Activated T-cell treated with anti-CD3 and anti-CD28 coated beads, Interleukin-2, amount 50 U/mL, for 72 hours (primary cell): ENCODE results near the gene CASQ2. TPM values are rescaled to one million over a fixed set of nuclear protein-coding genes. Genes with fewer than 3 reads are reported as not detected.

Experiments used
- ATAC-seq, 2 donors: fragments of 150-1000 bp; cut with Tn5 transposase; replicated peaks in 1 of 2; 2 replicates each; pipeline ENCODE4 v1.10.0; 2021; ENCODE audit warnings: moderate library complexity in 2 of 2, mild to moderate bottlenecking in 1 of 2
- DNase-seq, 2 donors: peaks; one replicate each; pipeline ENCODE4 v3.0.0; 2021 to 2022; ENCODE audit warnings: mixed read lengths in 1 of 2
- H3K27ac Mint-ChIP-seq: one replicate; pipeline ENCODE4 v1.8.0; 2022; ENCODE audit warnings: mild to moderate bottlenecking, moderate library complexity, mixed read lengths
- H3K27me3 Mint-ChIP-seq: one replicate; pipeline ENCODE4 v1.8.0; 2022; ENCODE audit warnings: low read depth, mixed read lengths
- H3K36me3 Mint-ChIP-seq, 2 donors: one replicate each; pipeline ENCODE4 v1.8.0; 2022; ENCODE audit warnings: mixed read lengths in 2 of 2, mild to moderate bottlenecking in 1 of 2; ENCODE audit not compliant: insufficient read depth in 2 of 2
- H3K4me1 Mint-ChIP-seq: one replicate; pipeline ENCODE4 v1.8.0; 2022; ENCODE audit warnings: low read depth, mixed read lengths
- H3K4me3 Mint-ChIP-seq, 2 donors: one replicate each; pipeline ENCODE4 v1.8.0; 2022; ENCODE audit warnings: mild to moderate bottlenecking in 2 of 2, mixed read lengths in 2 of 2, moderate library complexity in 2 of 2
- H3K9me3 Mint-ChIP-seq, 2 donors: one replicate each; pipeline ENCODE4 v1.8.0; 2022; ENCODE audit warnings: mixed read lengths in 2 of 2
- total RNA-seq, 2 donors: library from RNA; stranded (reverse); gene quantifications; one replicate each; pipeline ENCODE4 v1.2.3, GENCODE V29; 2022

Gene CASQ2
- total RNA-seq, 2 donors from 2014 or later: not detected

DNA sequence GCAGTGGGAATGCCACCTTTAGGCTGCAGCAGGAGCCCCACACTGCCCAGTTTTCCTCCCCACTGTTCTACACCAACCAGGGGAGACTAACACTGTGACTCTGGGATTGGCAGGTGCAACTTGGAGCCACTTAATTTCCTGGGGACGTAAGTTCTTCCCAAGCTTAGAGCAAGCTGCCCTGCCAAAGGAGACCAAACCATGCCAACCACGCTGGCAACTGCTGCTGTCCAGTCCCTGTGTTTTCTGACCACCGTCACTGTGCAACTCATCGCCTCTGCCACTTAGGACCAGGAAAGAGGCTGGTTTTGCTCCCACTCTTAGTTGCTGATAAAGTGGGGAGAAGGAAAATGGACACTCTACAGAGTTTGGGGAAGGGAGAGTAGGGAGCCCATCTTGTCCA lies 76.3 kb downstream of the CASQ2 start:
- no peak for DNase-seq
- H3K36me3 Mint-ChIP-seq: no peaks in the 10 kb centered on the region
- no peaks in the 10 kb centered on the region for H3K9me3 Mint-ChIP-seq
- H3K4me3 Mint-ChIP-seq: no peak overlapping the region
- ATAC-seq: no peak
- H3K27ac Mint-ChIP-seq: no peak overlapping the region
- no peaks in the 10 kb centered on the region for H3K4me1 Mint-ChIP-seq
- no peaks in the 10 kb centered on the region for H3K27me3 Mint-ChIP-seq

DNA sequence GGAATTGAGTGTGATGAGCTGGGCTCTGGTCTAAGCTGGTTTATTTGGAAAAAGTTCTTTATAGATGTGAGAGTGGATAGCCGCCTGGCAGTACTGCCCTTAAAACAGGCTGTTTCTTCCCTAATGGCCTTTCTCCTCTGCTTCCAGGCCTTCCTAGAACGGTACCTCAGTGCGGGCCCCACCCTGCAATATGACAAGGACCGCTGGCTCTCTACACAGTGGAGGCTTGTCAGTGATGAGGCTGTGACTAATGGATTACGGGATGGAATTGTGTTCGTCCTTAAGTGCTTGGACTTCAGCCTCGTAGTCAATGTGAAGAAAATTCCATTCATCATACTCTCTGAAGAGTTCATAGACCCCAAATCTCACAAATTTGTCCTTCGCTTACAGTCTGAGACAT lies 77.5 kb downstream of the CASQ2 start:
- no peak for DNase-seq
- H3K4me1 Mint-ChIP-seq: no peaks in the 10 kb centered on the region
- no peak for ATAC-seq
- no peak overlapping the region for H3K27ac Mint-ChIP-seq
- H3K9me3 Mint-ChIP-seq: no peaks in the 10 kb centered on the region
- H3K27me3 Mint-ChIP-seq: no peaks in the 10 kb centered on the region
- H3K36me3 Mint-ChIP-seq: no peaks in the 10 kb centered on the region
- no peak overlapping the region for H3K4me3 Mint-ChIP-seq

GRCh38 chr1:115687744-115688143 lies 80.8 kb downstream of the CASQ2 start:
- no peak for ATAC-seq
- H3K9me3 Mint-ChIP-seq: no peaks in the 10 kb centered on the region
- no peak overlapping the region for H3K27ac Mint-ChIP-seq
- peaks cover 0 to 2% of the 10 kb centered on the region in 2 donors for H3K36me3 Mint-ChIP-seq
- no peak for DNase-seq
- H3K27me3 Mint-ChIP-seq: no peaks in the 10 kb centered on the region
- H3K4me3 Mint-ChIP-seq: no peak overlapping the region
- H3K4me1 Mint-ChIP-seq: no peaks in the 10 kb centered on the region

DNA sequence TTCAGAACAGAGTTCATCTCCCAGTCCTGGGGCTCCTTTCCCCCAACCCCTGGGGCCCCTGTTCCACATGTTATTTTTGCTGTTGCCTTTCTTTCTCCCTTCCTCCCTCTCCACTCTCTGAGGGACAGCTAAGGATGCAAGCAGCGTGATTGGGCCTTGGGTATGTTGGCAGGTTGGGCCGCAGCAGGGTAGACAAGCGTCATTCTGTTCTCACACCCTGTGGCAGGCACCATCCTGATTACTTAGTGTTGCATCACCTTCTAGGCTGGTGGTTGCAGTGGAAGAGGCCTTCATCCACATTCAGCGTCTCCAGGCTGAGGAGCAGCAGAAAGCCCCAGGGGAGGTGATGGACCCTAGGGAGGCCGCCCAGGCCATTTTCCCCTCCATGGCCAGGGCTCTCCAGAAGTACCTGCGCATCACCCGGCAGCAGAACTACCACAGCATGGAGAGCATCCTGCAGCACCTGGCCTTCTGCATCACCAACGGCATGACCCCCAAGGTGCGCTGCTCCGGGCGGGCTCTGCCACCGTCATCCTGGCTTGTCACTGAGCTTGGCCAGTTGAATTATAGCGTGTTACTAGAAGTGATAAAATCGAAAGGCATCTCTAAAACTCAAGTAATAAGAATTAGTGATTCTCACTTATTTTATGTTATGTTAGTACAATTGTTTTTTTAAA lies 83.3 kb downstream of the CASQ2 start:
- peak overlapping the region; percentile 28 for H3K27ac Mint-ChIP-seq

DNA sequence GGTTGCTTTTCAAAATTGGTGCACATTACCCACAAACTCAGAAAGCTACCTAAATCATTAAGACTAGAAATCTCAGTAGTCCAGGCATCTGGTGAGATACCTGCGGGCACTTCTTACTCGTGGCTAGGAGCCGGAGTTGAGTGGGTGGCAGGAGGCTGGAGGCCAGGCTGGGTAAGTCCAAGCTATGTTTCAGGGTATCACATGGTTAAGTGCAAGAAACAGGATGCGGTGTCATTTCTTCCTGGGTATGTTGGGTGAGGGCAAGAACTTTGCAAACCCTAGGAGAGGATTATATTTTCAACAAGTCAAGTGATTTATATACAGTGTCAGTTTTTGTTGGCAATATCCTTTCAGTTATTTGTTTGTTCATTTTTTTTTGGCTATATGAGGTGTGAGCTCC lies 85.7 kb downstream of the CASQ2 start:
- Mint-ChIP-seq H3K36me3 (peaks cover 0 to 2% of the 10 kb centered on the region in 2 donors), H3K4me1 (no peaks in the 10 kb centered on the region), H3K27me3 (no peaks in the 10 kb centered on the region), H3K9me3 (no peaks in the 10 kb centered on the region), H3K4me3 (no peak overlapping the region), H3K27ac (no peak overlapping the region)
- no peak for DNase-seq
- peak in 1 of 2 donors; percentile 35 for ATAC-seq

More for the DNA sequence above, 83.3 kb downstream of the CASQ2 start:
- Mint-ChIP-seq H3K9me3 (no peaks in the 10 kb centered on the region), H3K27me3 (no peaks in the 10 kb centered on the region), H3K4me3 (no peak overlapping the region), H3K4me1 (no peaks in the 10 kb centered on the region), H3K36me3 (peaks cover 0 to 2% of the 10 kb centered on the region in 2 donors)
- ATAC-seq (peak; percentile 37 to 47), DNase-seq (no peak)

DNA sequence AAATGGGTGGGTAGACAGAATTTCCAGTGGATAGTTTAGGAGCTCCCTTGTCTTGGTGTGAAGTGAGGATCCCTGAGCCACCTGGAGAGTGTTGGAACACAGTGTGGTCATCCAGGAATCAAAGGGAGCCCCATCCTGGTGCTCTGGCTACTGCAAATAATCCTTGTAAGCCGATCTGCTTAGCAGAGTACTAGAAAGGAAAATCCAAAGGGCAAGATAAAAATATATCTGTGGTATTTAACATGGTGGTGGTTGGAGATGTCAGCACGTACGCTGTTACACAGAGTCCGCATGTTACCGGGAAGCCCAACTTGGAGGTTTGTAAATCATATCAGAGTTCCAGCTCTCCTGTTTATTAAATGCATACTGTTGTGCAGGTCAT lies 87.8 kb downstream of the CASQ2 start:
- DNase-seq (no peak), ATAC-seq (no peak)
- H3K9me3 Mint-ChIP-seq: no peaks in the 10 kb centered on the region
- no peaks in the 10 kb centered on the region for H3K4me1 Mint-ChIP-seq
- H3K4me3 Mint-ChIP-seq: no peak overlapping the region
- H3K27ac Mint-ChIP-seq: no peak overlapping the region
- no peaks in the 10 kb centered on the region for H3K27me3 Mint-ChIP-seq
- H3K36me3 Mint-ChIP-seq: peaks cover 0 to 2% of the 10 kb centered on the region in 2 donors

DNA sequence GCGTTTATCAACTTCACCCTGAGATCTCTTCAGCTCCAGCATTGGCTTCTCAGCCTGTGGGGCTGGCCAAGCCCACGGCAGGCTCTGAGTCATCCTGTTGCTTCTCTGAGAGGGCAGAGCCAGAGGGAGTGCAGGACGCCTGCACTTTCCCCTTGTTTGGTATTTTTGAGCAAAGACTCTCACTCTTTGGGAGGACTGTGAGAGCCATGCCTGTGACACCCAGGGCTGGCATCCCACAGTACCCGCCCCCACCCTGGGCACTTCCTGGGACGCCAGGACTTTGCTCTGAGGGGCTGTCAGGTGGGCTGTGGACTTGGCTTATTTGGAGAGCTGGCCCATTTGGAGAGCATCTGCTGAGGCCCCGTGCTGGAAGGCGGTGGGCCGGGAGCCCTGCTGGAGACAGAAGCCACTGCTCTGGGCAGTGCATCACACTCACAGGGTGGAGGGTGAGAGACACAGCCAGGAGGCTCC lies 89.3 kb downstream of the CASQ2 start:
- no peak overlapping the region for H3K27ac Mint-ChIP-seq
- H3K36me3 Mint-ChIP-seq: no peaks in the 10 kb centered on the region
- no peaks in the 10 kb centered on the region for H3K9me3 Mint-ChIP-seq
- no peaks in the 10 kb centered on the region for H3K27me3 Mint-ChIP-seq
- H3K4me3 Mint-ChIP-seq: no peak overlapping the region
- DNase-seq (no peak), ATAC-seq (no peak)
- H3K4me1 Mint-ChIP-seq: no peaks in the 10 kb centered on the region

- H3K4me3 Mint-ChIP-seq: no peak overlapping the region
- no peaks in the 10 kb centered on the region for H3K36me3 Mint-ChIP-seq
- DNase-seq (no peak), ATAC-seq (no peak)
- no peaks in the 10 kb centered on the region for H3K9me3 Mint-ChIP-seq
- H3K4me1 Mint-ChIP-seq: no peaks in the 10 kb centered on the region
- no peak overlapping the region for H3K27ac Mint-ChIP-seq
- no peaks in the 10 kb centered on the region for H3K27me3 Mint-ChIP-seq
Observed at GRCh38 chr1:115678141-115678540, 90.4 kb downstream of the CASQ2 start.

DNA sequence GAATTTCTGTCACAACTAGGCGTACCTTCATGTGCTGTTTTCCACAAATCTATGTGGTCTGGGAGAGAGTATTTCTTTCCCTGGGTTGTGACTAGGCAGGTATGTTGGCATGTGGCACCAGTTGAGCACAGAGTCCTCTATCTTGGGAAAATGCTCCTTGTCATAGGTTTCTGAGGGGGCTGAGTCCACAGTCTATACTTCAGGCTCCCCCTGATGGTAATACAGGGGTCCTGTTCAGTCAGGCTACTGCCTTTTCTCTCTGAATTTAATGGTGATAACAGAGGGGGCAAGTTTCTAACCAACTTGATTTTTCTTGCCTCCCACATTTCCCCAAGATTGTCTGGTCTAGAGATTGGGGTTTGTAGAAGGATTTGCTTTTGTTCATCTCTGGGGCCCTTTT lies 90.9 kb downstream of the CASQ2 start:
- Mint-ChIP-seq H3K27ac (no peak overlapping the region), H3K4me3 (no peak overlapping the region), H3K9me3 (no peaks in the 10 kb centered on the region), H3K4me1 (no peaks in the 10 kb centered on the region), H3K36me3 (no peaks in the 10 kb centered on the region), H3K27me3 (no peaks in the 10 kb centered on the region)
- ATAC-seq (no peak), DNase-seq (no peak)

GRCh38 chr1:115677182-115677555 lies 91.3 kb downstream of the CASQ2 start:
- Mint-ChIP-seq H3K4me3 (no peak overlapping the region), H3K4me1 (no peaks in the 10 kb centered on the region), H3K36me3 (no peaks in the 10 kb centered on the region), H3K27me3 (no peaks in the 10 kb centered on the region), H3K27ac (no peak overlapping the region), H3K9me3 (no peaks in the 10 kb centered on the region)
- DNase-seq: no peak
- ATAC-seq: no peak

DNA sequence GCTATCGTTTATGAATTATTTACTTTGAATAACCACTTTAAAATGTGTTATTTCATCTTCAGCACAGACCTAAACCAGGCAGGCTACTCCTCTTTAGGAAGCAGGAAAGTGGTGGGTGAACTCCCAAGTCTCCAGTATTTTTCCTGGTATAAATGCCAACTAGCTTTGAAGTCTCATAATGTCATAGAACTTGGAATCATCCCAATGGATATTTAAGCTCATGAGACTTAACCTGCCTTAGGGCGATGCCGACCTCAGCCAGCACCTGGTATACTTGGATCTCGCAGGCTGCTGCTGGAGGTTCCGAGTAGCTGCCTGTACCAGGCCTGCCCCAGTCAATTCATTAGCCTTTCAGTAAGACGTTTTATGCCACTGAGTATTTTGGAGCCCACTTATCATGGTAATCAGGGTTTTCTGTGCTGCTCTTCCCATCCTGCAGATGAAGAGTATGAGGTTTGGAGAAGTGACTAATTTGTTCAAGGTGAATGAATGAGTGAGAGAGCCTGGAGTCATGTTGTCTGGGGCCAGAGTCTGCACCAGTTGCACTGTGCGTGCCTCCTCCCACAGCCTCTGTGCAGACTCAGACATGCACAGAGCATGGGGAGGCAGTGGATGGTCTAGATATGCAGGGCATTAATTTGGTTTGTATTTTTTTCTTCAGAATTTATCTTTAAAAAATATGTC lies 91.9 kb downstream of the CASQ2 start:
- DNase-seq (no peak), ATAC-seq (no peak)
- H3K4me1 Mint-ChIP-seq: no peaks in the 10 kb centered on the region
- no peaks in the 10 kb centered on the region for H3K27me3 Mint-ChIP-seq
- H3K4me3 Mint-ChIP-seq: no peak overlapping the region
- H3K27ac Mint-ChIP-seq: no peak overlapping the region
- no peaks in the 10 kb centered on the region for H3K9me3 Mint-ChIP-seq
- H3K36me3 Mint-ChIP-seq: no peaks in the 10 kb centered on the region

- H3K4me3 Mint-ChIP-seq: no peak overlapping the region
- H3K27me3 Mint-ChIP-seq: no peaks in the 10 kb centered on the region
Observed at GRCh38 chr1:115672224-115673009, 96.1 kb downstream of the CASQ2 start.

GRCh38 chr1:115671176-115671934 lies 97.2 kb downstream of the CASQ2 start:
- ATAC-seq (no peak), DNase-seq (no peak)
- H3K36me3 Mint-ChIP-seq: peaks cover 0 to 5% of the 10 kb centered on the region in 2 donors
- peaks cover 1 to 2% of the 10 kb centered on the region in 2 donors for H3K9me3 Mint-ChIP-seq
- H3K4me1 Mint-ChIP-seq: no peaks in the 10 kb centered on the region
- no peak overlapping the region for H3K27ac Mint-ChIP-seq
- H3K4me3 Mint-ChIP-seq: no peak overlapping the region
- no peaks in the 10 kb centered on the region for H3K27me3 Mint-ChIP-seq

More at GRCh38 chr1:115672224-115673009, 96.1 kb downstream of the CASQ2 start:
- DNase-seq: no peak
- H3K36me3 Mint-ChIP-seq: peaks cover 0 to 5% of the 10 kb centered on the region in 2 donors
- no peaks in the 10 kb centered on the region for H3K4me1 Mint-ChIP-seq
- H3K27ac Mint-ChIP-seq: no peak overlapping the region
- no peak for ATAC-seq
- H3K9me3 Mint-ChIP-seq: peaks cover 1 to 2% of the 10 kb centered on the region in 2 donors
